ENCODE measurements around the gene COQ8B.
A peak's percentile ranks its signal among the peaks of the same experiment; 100 is the strongest.

The COQ8B gene

GRCh38 chr19:40691421-40692211, 25.1 kb downstream of the COQ8B start:
- no peak for TF ChIP-seq CTCF (IDR thresholded peaks at IDR 0.05; ENCODE audit: low read depth, low read length, missing control alignments)
- H3K4me3 ChIP-seq (replicated peaks; ENCODE audit: low read depth, low read length) = peak overlapping the region; percentile 60
- DNase-seq (ENCODE audit: extremely low read depth, low read depth) = no peak

GRCh38 chr19:40690693-40691420, 25.8 kb downstream of the COQ8B start:
- no peak for TF ChIP-seq CTCF (IDR thresholded peaks at IDR 0.05; ENCODE audit: low read depth, low read length, missing control alignments)
- H3K4me3 ChIP-seq (replicated peaks; ENCODE audit: low read depth, low read length) = peak overlapping the region; percentile 60
- DNase-seq (ENCODE audit: extremely low read depth, low read depth) = peak; percentile 85

DNA sequence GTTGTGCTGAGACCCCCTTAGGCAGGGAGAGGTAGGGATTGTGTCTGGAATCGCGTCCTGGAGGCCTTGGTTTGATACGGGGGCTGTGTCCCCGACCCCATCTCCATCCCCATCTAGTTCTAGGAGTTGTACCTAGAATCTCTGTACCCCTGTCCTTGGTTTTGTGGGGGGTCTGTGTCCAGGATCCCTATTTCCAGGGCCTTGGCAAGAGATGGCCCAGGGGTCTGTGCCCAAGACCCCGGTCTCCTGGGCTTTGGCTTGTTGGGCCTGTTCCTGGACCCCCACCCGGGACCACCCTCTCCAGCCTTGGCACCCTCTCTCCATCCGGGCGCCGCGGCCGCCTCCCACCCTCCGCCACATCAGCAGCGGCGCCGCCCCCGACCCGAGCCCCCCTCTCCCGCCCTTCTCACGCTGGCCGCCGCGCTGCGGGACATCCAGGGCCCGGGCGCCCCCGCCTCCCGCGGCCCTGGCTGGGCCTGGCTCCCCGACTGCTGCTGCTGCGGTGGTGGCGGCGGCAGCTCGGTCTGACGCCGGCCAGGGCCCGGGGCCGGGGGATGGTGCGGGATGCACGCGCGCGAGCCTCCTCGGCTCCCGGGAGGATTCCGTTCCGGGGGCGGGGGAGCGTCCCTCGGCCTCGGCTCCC, 26.5 kb downstream of the COQ8B start, which contains the start of gene NUMBL:
Gene NUMBL, minus strand, starts transcription at position 602 of the 643 bp plus-strand sequence. Its CDS starts 168 bp downstream, at position 434.
- no peak for TF ChIP-seq CTCF (IDR thresholded peaks at IDR 0.05; ENCODE audit: low read depth, low read length, missing control alignments)
- H3K4me3 ChIP-seq (replicated peaks; ENCODE audit: low read depth, low read length) = peak within 1 kb of the TSS; percentile 60
- no peak for DNase-seq (ENCODE audit: extremely low read depth, low read depth)

- peak overlapping the region; percentile 60 for H3K4me3 ChIP-seq (replicated peaks; ENCODE audit: low read depth, low read length)
- TF ChIP-seq CTCF (IDR thresholded peaks at IDR 0.05; ENCODE audit: low read depth, low read length, missing control alignments) = no peak
- no peak for DNase-seq (ENCODE audit: extremely low read depth, low read depth)
Measured at GRCh38 chr19:40689339-40690049, 27.2 kb downstream of the COQ8B start.

DNA sequence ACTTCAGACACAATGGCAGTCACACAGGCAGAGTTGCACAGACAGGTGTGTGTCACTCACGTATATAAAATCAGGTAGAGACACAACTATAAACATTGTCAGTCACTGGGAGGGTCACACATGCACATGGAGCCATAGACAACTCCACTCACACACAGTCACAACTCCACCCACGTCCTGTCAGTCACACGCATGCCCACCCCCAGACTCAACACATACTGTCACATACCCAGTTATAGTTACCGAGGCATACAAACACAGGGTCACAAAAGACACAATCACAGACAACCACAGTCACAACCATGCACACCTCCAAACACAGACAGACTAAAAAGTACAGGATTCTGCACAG, 27.7 kb downstream of the COQ8B start:
- no peak for TF ChIP-seq CTCF (IDR thresholded peaks at IDR 0.05; ENCODE audit: low read depth, low read length, missing control alignments)
- H3K4me3 ChIP-seq (replicated peaks; ENCODE audit: low read depth, low read length) = peak overlapping the region; percentile 60
- DNase-seq (ENCODE audit: extremely low read depth, low read depth) = no peak

DNA sequence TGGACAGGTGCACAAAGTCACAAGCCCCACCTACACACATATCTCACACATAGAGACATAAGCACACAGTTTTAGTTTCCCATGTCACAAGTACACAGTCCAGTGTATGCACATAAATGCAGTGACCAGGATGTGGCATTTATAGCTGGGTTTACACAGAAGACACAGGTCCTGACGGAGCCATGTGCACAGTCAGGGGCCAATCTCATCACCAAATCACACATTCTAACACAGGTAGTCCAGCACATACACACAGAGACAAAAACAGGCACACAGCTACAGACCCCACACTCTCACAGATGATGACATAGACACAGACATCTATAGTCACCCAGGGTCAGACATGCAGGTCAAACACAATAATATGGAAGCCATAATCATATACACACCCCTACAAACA, 28.4 kb downstream of the COQ8B start:
- TF ChIP-seq CTCF (IDR thresholded peaks at IDR 0.05; ENCODE audit: low read depth, low read length, missing control alignments) = no peak
- peak overlapping the region; percentile 60 for H3K4me3 ChIP-seq (replicated peaks; ENCODE audit: low read depth, low read length)
- DNase-seq (ENCODE audit: extremely low read depth, low read depth) = no peak
